Endothelial cell of umbilical vein (primary cell): ENCODE results near the gene SNX25. TPM values are rescaled to one million over a fixed set of nuclear protein-coding genes. Genes with fewer than 3 reads are reported as not detected.

Experiments used
- BruUV-seq: library from RNA; stranded (reverse); fragments of 400-500 nt; replicated peaks from 2 replicates; lab custom pipeline; 2021; lab: Mats Ljungman, UMichigan
- CTCF ChIA-PET: fragments of 300-600, 350-600 bp; sonication (Branson Sonifier 250); formaldehyde crosslinking; loops from one replicate; lab custom pipeline; 2021; ENCODE audit warnings: antibody characterized with exemption, inconsistent platforms; lab: Charles Lee
- POLR2A ChIA-PET: fragments of 300-600, 350-600 bp; sonication (Branson Sonifier 250); formaldehyde crosslinking; loops from one replicate; lab custom pipeline; 2021; ENCODE audit warnings: antibody characterized with exemption, inconsistent platforms; lab: Charles Lee
- DNase-seq: peaks from one replicate; pipeline ENCODE4 v3.0.0-alpha.2; 2011; ENCODE audit warnings: low read depth, low spot score
- FAIRE-seq: peaks from 2 replicates; lab custom pipeline; 2011; peaks lifted over from hg19 to GRCh38; lab: Jason Lieb, UNC
- H2AFZ ChIP-seq: 2 replicates; pipeline ENCODE4 v1.6.0; 2012; ENCODE audit warnings: low read depth, low read length, control low read depth, inconsistent platforms
- H3K27ac ChIP-seq: 2 replicates; pipeline ENCODE4 v1.5.1; 2011; ENCODE audit warnings: low read depth, mild to moderate bottlenecking, control low read depth, low read length, moderate library complexity; ENCODE audit not compliant: insufficient read depth
- H3K27me3 ChIP-seq, 2 experiments: 2 replicates each; pipeline versions ENCODE4 v1.6.0 to v1.6.1; 2011; ENCODE audit warnings: low read length in 2 of 2, mixed read lengths in 1 of 2; ENCODE audit not compliant: control insufficient read depth in 2 of 2, insufficient read depth in 2 of 2
- H3K36me3 ChIP-seq, 2 experiments: 2 replicates in 1 of 2; 3 replicates in 1 of 2; pipeline ENCODE4 v1.5.1; 2011; ENCODE audit warnings: low read length in 2 of 2, mild to moderate bottlenecking in 1 of 2, moderate library complexity in 1 of 2; ENCODE audit not compliant: control insufficient read depth in 2 of 2, insufficient read depth in 2 of 2; ENCODE audit errors: extremely low read depth in 1 of 2
- H3K4me1 ChIP-seq: 3 replicates; pipeline ENCODE4 v1.5.1; 2011; ENCODE audit warnings: mild to moderate bottlenecking, low read length; ENCODE audit not compliant: control insufficient read depth, insufficient read depth; ENCODE audit errors: extremely low read depth
- H3K4me2 ChIP-seq: 2 replicates; pipeline ENCODE4 v1.6.1; 2011; ENCODE audit warnings: low read length, control low read depth, mixed read lengths; ENCODE audit not compliant: insufficient read depth
- H3K4me3 ChIP-seq, 3 experiments: fragments of 200-600 bp in 1 of 3; sonication (generic), shearing (Covaris generic) in 1 of 3; replicated peaks in 1 of 3; 2 replicates each; pipeline ENCODE4 v1.5.1; 2011 to 2016; ENCODE audit warnings: control low read depth in 3 of 3, low read length in 3 of 3, mild to moderate bottlenecking in 2 of 3, inconsistent platforms in 1 of 3, low read depth in 1 of 3, moderate library complexity in 1 of 3; ENCODE audit not compliant: insufficient read depth in 1 of 3
- H3K79me2 ChIP-seq: 2 replicates; pipeline ENCODE4 v1.6.0; 2012; ENCODE audit warnings: low read length, inconsistent platforms; ENCODE audit not compliant: control insufficient read depth, insufficient read depth
- H3K9ac ChIP-seq: replicated peaks from 2 replicates; pipeline ENCODE3; 2011; ENCODE audit warnings: low read length, control low read depth; ENCODE audit not compliant: insufficient read depth; ENCODE audit errors: extremely low read depth
- H3K9me1 ChIP-seq: replicated peaks from 3 replicates; pipeline ENCODE4 v1.6.0; 2011; ENCODE audit warnings: mild to moderate bottlenecking, low read length; ENCODE audit not compliant: control insufficient read depth, insufficient read depth; ENCODE audit errors: extremely low read depth
- H3K9me3 ChIP-seq: replicated peaks from 2 replicates; pipeline ENCODE4 v1.5.1; 2012; ENCODE audit warnings: low read length, inconsistent platforms; ENCODE audit not compliant: control insufficient read depth, insufficient read depth
- H4K20me1 ChIP-seq: replicated peaks from 2 replicates; pipeline ENCODE3; 2011; ENCODE audit warnings: mild to moderate bottlenecking, low read length; ENCODE audit not compliant: control insufficient read depth, insufficient read depth; ENCODE audit errors: extremely low read depth
- EZH2 ChIP-seq: IDR thresholded peaks from 2 replicates; pipeline ENCODE4 v1.6.1; 2012; ENCODE audit warnings: borderline replicate concordance, low read depth, mild to moderate bottlenecking, moderate library complexity, low read length, inconsistent platforms; ENCODE audit not compliant: severe bottlenecking
- FOS ChIP-seq: IDR thresholded peaks from 2 replicates; pipeline ENCODE4 v1.6.1; 2011; ENCODE audit warnings: mild to moderate bottlenecking, low read length, moderate library complexity, borderline replicate concordance; ENCODE audit not compliant: insufficient read depth
- GATA2 ChIP-seq: IDR thresholded peaks from 2 replicates; pipeline ENCODE4 v1.7.0; 2011; ENCODE audit warnings: low read depth, mild to moderate bottlenecking, moderate library complexity, mixed read lengths, low read length; ENCODE audit not compliant: insufficient read length, insufficient read depth
- JUN ChIP-seq: IDR thresholded peaks from 2 replicates; pipeline ENCODE4 v1.6.1; 2011; ENCODE audit warnings: borderline replicate concordance, low read depth; ENCODE audit not compliant: insufficient read length, insufficient read depth
- MYC ChIP-seq: IDR thresholded peaks from one replicate; pipeline ENCODE4 v1.6.1; 2011; ENCODE audit warnings: mild to moderate bottlenecking, low read depth, low read length
- POLR2A ChIP-seq: IDR thresholded peaks from 2 replicates; pipeline ENCODE4 v1.6.1; 2012; ENCODE audit warnings: low read depth, mild to moderate bottlenecking, control low read depth, low read length
- POLR2AphosphoS5 ChIP-seq: IDR thresholded peaks from 2 replicates; pipeline ENCODE4 v1.6.1; 2012; ENCODE audit warnings: low read depth, mild to moderate bottlenecking, control low read depth, low read length, moderate library complexity; ENCODE audit not compliant: insufficient read depth
- dilution Hi-C: fragments of 300-500 bp; cut with MboI; formaldehyde crosslinking; loops from one replicate; pipeline ENCODE4 v1.15.0; 2019; ENCODE audit warnings: low sequenced_read_pairs; ENCODE audit not compliant: extremely low pct_ligation_motif_present
- intact Hi-C: fragments of 100-400 bp; cut with micrococcal nuclease; formaldehyde crosslinking; loops from one replicate; pipeline ENCODE4 v1.10.0; 2022
- polyA plus RNA-seq, 4 experiments: library from polyadenylated mRNA; depleted of rRNA in 3 of 4; stranded (reverse) in 3 of 4; unstranded in 1 of 4; fragments of >200 nt; gene quantifications; 2 replicates each; pipeline versions ENCODE4 v1.2.1 to v1.2.3, GENCODE V29; 2011 to 2012; ENCODE audit warnings: missing spikeins in 1 of 4
- total RNA-seq: library from RNA; stranded (reverse); gene quantifications from 2 replicates; pipeline ENCODE4 v1.2.3, GENCODE V29; 2021
- TF ChIP-seq, protein P1 (sequence below), 2 donors: IDR thresholded peaks; 1 replicate in 1 of 2; 2 replicates in 1 of 2; pipeline ENCODE4 v1.5.1; 2011; ENCODE audit warnings: low read length in 2 of 2, mild to moderate bottlenecking in 2 of 2, moderate library complexity in 2 of 2, control low read depth in 1 of 2, inconsistent platforms in 1 of 2, low read depth in 1 of 2; ENCODE audit not compliant: insufficient read depth in 1 of 2; ENCODE audit errors: extremely low read depth in 1 of 2
- TF ChIP-seq, protein P2 (sequence below): IDR thresholded peaks from 2 replicates; pipeline ENCODE4 v1.6.1; 2011; ENCODE audit not compliant: insufficient read depth, insufficient read length

SNX25 gene
- total and polyA plus RNA-seq, 2 donors (not counting 3 experiments of a cell fraction or from before 2014, with no cell fraction given) = 6.6 to 16.1 TPM

DNA sequence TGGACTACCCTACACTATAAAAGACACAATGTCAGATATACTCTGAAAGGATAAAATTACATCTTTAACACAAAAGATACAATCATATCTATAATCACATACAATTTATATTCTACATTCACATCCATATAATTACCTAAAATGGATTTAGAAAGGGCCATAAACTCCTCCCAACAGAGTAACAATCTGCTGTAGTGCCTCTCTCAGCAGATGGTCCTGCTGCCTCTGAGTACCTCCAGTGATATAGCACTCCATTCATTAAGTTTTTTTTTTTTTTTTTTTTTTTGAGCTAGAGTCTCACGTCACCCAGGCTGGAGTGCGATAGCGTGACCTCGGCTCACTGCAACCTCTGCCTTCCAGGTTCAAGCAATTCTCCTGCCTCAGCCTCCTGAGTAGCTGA lies 194.6 kb downstream of the SNX25 start:
- intact Hi-C loops = no loop called here
- ChIA-PET CTCF (interaction anchor here (1.1 to 2.6 kb wide), 2 partner anchors 8 to 634 kb away, joined by 3 to 8 read pairs; no protein-coding TSS in a partner anchor), POLR2A (no interaction called here)
- Histone ChIP-seq H3K27me3 (no peaks in the 10 kb centered on the region), H3K9ac (no peak overlapping the region), H3K9me3 (no peaks in the 10 kb centered on the region), H4K20me1 (no peaks in the 10 kb centered on the region), H3K9me1 (no peaks in the 10 kb centered on the region), H3K4me3 (no peak overlapping the region), H3K36me3 (peaks cover 0 to 5% of the 10 kb centered on the region in 2 experiments), H3K4me1 (peaks cover 14% of the 10 kb centered on the region), H3K27ac (no peak overlapping the region), H3K4me2 (no peak overlapping the region), H3K79me2 (no peaks in the 10 kb centered on the region), H2AFZ (no peak overlapping the region)
- dilution Hi-C loops = no loop called here
- TF ChIP-seq, protein P1, sequence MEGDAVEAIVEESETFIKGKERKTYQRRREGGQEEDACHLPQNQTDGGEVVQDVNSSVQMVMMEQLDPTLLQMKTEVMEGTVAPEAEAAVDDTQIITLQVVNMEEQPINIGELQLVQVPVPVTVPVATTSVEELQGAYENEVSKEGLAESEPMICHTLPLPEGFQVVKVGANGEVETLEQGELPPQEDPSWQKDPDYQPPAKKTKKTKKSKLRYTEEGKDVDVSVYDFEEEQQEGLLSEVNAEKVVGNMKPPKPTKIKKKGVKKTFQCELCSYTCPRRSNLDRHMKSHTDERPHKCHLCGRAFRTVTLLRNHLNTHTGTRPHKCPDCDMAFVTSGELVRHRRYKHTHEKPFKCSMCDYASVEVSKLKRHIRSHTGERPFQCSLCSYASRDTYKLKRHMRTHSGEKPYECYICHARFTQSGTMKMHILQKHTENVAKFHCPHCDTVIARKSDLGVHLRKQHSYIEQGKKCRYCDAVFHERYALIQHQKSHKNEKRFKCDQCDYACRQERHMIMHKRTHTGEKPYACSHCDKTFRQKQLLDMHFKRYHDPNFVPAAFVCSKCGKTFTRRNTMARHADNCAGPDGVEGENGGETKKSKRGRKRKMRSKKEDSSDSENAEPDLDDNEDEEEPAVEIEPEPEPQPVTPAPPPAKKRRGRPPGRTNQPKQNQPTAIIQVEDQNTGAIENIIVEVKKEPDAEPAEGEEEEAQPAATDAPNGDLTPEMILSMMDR (IDR thresholded peaks at IDR 0.05; ENCODE audit: extremely low read depth in 1 of 2, insufficient read depth in 1 of 2, low read depth in 1 of 2, low read length in 2 of 2) = no peak
- no peak for TF ChIP-seq FOS
- TF ChIP-seq, protein P2, sequence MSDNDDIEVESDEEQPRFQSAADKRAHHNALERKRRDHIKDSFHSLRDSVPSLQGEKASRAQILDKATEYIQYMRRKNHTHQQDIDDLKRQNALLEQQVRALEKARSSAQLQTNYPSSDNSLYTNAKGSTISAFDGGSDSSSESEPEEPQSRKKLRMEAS = no peak
- no peak for TF ChIP-seq MYC
- TF ChIP-seq EZH2 = no peak
- no peak for TF ChIP-seq POLR2AphosphoS5
- TF ChIP-seq GATA2 = no peak
- TF ChIP-seq JUN = no peak
- TF ChIP-seq POLR2A = no peak
- FAIRE-seq (no peak), DNase-seq (no peak)
- no TSS peak for BruUV-seq
